ENCODE results near the gene TMEM242.

Gene TMEM242

GRCh38 chr6:157244175-157244574 is 79.1 kb downstream of the TMEM242 start:
- no peak for DNase-seq (ENCODE audit: low read depth)
- no peak overlapping the region for H3K4me3 ChIP-seq (ENCODE audit: low read depth, low read length)
- TF ChIP-seq, protein P1, sequence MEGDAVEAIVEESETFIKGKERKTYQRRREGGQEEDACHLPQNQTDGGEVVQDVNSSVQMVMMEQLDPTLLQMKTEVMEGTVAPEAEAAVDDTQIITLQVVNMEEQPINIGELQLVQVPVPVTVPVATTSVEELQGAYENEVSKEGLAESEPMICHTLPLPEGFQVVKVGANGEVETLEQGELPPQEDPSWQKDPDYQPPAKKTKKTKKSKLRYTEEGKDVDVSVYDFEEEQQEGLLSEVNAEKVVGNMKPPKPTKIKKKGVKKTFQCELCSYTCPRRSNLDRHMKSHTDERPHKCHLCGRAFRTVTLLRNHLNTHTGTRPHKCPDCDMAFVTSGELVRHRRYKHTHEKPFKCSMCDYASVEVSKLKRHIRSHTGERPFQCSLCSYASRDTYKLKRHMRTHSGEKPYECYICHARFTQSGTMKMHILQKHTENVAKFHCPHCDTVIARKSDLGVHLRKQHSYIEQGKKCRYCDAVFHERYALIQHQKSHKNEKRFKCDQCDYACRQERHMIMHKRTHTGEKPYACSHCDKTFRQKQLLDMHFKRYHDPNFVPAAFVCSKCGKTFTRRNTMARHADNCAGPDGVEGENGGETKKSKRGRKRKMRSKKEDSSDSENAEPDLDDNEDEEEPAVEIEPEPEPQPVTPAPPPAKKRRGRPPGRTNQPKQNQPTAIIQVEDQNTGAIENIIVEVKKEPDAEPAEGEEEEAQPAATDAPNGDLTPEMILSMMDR (IDR thresholded peaks at IDR 0.05; ENCODE audit: insufficient read depth, low read depth, low read length, missing control alignments) = no peak

DNA sequence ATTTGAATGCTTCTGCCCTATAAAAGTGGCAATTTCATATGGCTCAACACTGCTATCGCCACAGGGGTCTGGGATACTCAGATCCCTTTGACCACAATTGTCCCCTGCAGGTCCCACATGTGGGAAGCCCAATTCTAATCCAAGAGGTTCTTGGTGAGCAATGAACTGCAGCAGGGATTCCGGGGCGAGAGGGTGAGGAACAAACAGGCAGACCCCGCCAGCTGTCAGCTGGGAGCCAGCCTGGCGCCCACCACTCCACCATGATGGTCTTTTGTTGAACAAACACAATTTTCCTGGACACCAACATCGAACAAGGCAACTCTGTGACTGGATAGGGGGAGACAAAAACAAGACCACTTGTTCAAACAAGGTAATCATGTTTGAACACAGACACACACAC is 80.5 kb downstream of the TMEM242 start:
- DNase-seq (ENCODE audit: low read depth) = no peak
- TF ChIP-seq, protein P1 (IDR thresholded peaks at IDR 0.05; ENCODE audit: insufficient read depth, low read depth, low read length, missing control alignments) = no peak
- no peak overlapping the region for H3K4me3 ChIP-seq (ENCODE audit: low read depth, low read length)

DNA sequence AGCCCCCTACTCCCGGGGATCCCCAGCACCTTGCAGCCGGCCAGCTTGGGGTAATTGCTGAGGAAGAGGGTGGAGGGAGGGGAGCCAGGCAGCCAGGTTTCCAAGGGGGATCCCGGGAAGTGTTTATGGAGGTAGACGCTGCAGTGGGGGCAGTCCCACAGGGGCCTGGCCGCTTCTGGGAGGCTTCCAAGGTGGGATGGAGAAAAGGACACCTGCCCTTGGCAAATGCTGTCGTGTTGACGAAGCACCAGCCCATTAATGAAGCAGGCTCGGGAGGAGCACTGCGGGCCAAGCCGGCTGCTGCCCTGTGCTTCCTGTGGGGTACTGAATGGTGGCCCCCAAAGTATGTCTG is 82.4 kb downstream of the TMEM242 start:
- TF ChIP-seq, protein P1 (IDR thresholded peaks at IDR 0.05; ENCODE audit: insufficient read depth, low read depth, low read length, missing control alignments) = no peak
- DNase-seq (ENCODE audit: low read depth) = no peak
- H3K4me3 ChIP-seq (ENCODE audit: low read depth, low read length) = no peak overlapping the region

DNA sequence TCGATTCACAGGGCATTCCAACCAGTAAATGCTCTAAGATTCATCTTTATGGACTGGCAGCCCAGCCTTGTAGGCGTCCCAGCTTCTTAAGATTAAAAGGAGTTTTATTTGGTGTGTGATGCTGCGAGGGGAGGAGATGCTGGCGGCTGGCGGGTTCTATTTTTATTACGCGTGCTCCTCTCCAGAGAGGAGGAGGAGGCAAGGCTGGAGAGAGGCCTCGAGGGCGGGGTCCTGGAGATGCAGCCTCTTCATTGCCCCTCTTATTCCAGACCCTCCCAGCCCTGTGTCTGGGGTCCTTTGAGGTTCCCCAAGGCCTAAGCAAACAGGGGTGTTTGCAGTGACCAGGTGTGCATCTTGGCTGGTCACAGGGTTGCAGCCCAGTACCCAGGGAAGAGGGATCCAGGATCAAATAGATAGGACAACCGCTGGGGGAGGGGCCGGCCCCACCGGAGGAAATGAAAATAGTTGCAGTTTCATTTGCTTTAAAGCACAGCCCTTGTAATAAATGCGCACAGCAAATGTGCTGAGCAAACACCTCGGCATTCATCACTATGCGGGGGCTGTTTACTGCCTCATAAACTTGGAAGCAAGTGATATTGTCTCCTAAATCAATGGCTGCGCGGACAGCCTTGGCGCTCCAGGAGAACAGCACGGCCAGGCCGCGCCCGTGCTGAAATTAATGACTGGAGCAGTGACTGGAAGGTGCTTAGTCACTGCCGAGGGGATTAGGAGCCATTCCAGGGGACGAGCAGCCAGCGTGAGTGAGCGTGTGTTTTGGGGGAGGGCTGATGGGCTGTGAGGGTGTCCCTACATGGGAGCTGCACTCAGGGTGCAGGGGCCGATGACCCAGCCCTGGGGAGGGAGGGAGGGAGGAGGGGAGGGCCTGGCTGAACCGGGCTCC is 83.0 kb downstream of the TMEM242 start:
- TF ChIP-seq, protein P1 (IDR thresholded peaks at IDR 0.05; ENCODE audit: insufficient read depth, low read depth, low read length, missing control alignments) = no peak
- no peak overlapping the region for H3K4me3 ChIP-seq (ENCODE audit: low read depth, low read length)
- DNase-seq (ENCODE audit: low read depth) = no peak

DNA sequence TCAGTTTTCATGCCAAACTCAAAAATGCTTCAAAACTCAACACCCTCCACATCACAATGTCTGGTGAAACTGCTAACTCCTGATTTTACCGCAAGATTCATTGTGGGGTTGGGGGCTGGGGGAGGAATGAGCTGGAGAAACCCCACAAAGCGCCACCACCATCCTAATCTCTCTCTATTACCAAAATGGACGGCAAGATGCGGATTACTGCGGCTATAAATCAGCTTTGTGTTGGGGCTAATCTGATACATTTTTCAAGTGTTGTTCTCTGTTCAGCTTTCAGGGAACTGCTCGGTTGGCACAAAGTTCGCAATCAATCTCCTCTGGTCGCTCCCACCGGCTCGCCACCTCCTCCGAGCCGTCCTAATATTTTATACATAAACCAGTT is 83.7 kb downstream of the TMEM242 start:
- DNase-seq (ENCODE audit: low read depth) = no peak
- TF ChIP-seq, protein P1 (IDR thresholded peaks at IDR 0.05; ENCODE audit: insufficient read depth, low read depth, low read length, missing control alignments) = no peak
- H3K4me3 ChIP-seq (ENCODE audit: low read depth, low read length) = no peak overlapping the region
